Measurements from ENCODE around the gene KREMEN1.

DNA sequence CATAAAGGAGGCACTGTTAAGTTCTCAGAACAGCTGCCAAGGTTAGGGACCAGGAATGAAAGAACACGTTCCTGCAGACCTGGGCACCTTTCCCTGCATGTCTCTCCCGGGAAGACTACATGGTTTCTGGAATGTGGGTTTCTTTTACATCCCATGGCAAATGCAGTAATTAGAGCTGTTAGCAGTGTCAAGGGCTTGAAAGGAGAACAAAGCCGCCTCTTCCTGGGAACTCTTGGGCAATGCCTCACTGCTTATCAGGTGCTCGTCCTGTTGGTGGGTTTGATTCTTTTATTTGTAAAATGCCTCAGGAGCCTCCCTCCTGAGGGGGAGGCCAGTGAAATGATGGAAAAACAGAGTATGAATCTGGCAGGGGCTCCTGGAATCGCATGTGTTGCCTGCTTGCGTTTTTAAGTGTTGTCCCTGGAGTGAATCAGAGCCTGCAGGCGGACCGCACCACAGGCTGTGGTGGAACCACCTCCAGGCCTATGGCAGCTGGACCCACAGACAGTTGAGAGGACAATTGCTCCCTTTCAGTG, 10.5 kb upstream of the KREMEN1 start:
- TF ChIP-seq, protein P1, sequence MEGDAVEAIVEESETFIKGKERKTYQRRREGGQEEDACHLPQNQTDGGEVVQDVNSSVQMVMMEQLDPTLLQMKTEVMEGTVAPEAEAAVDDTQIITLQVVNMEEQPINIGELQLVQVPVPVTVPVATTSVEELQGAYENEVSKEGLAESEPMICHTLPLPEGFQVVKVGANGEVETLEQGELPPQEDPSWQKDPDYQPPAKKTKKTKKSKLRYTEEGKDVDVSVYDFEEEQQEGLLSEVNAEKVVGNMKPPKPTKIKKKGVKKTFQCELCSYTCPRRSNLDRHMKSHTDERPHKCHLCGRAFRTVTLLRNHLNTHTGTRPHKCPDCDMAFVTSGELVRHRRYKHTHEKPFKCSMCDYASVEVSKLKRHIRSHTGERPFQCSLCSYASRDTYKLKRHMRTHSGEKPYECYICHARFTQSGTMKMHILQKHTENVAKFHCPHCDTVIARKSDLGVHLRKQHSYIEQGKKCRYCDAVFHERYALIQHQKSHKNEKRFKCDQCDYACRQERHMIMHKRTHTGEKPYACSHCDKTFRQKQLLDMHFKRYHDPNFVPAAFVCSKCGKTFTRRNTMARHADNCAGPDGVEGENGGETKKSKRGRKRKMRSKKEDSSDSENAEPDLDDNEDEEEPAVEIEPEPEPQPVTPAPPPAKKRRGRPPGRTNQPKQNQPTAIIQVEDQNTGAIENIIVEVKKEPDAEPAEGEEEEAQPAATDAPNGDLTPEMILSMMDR (IDR thresholded peaks at IDR 0.05; ENCODE audit: insufficient read depth, low read length) = no peak
- TF ChIP-seq SPI1 (IDR thresholded peaks at IDR 0.05; ENCODE audit: borderline replicate concordance, low read depth) = no peak
- TF ChIP-seq REST (IDR thresholded peaks at IDR 0.05; ENCODE audit: insufficient replicate concordance, low read depth) = no peak
- no peak for TF ChIP-seq POLR2AphosphoS5 (IDR thresholded peaks at IDR 0.05; ENCODE audit: low read depth)
- no peak for TF ChIP-seq GABPA (IDR thresholded peaks at IDR 0.05; ENCODE audit: low read depth)

All from HL-60 (cell line).